Keratinocyte (primary cell): Measurements from ENCODE around the gene ADAMTSL1. TPM values are rescaled to one million over a fixed set of nuclear protein-coding genes. Genes with fewer than 3 reads are reported as not detected.

Experiments
- DNase-seq: peaks from one replicate; pipeline ENCODE4 v3.0.0-alpha.2; 2011; ENCODE audit warnings: low read depth, missing footprints, low spot score
- FAIRE-seq: peaks from 2 replicates; lab custom pipeline; 2011; peaks lifted over from hg19 to GRCh38; lab: Jason Lieb, UNC
- H2AFZ ChIP-seq: 2 replicates; pipeline ENCODE4 v1.6.0; 2012; ENCODE audit warnings: low read length, control low read depth, inconsistent platforms; ENCODE audit not compliant: control insufficient read depth
- H3K27ac ChIP-seq: 2 replicates; pipeline ENCODE4 v1.5.1; 2011; ENCODE audit warnings: low read length; ENCODE audit not compliant: control insufficient read depth, insufficient read depth
- H3K27me3 ChIP-seq: 3 replicates; pipeline ENCODE4 v1.6.0; 2011; ENCODE audit warnings: low read length; ENCODE audit not compliant: control insufficient read depth, insufficient read depth; ENCODE audit errors: extremely low read depth
- H3K36me3 ChIP-seq, 2 experiments: 2 replicates in 1 of 2; 3 replicates in 1 of 2; pipeline ENCODE4 v1.5.1; 2011; ENCODE audit warnings: low read length in 2 of 2, mild to moderate bottlenecking in 1 of 2; ENCODE audit not compliant: control insufficient read depth in 2 of 2, insufficient read depth in 2 of 2; ENCODE audit errors: extremely low read depth in 1 of 2
- H3K4me1 ChIP-seq: 3 replicates; pipeline ENCODE4 v1.5.1; 2011; ENCODE audit warnings: low read length; ENCODE audit not compliant: control insufficient read depth, insufficient read depth; ENCODE audit errors: extremely low read depth
- H3K4me2 ChIP-seq: 3 replicates; pipeline ENCODE4 v1.6.0; 2011; ENCODE audit warnings: low read depth, low read length; ENCODE audit not compliant: control insufficient read depth, insufficient read depth; ENCODE audit errors: extremely low read depth
- H3K4me3 ChIP-seq, 3 experiments: fragments of 200-600 bp in 1 of 3; sonication (generic) in 1 of 3; 2 replicates in 2 of 3; 3 replicates in 1 of 3; pipeline ENCODE4 v1.5.1; 2011 to 2016; ENCODE audit warnings: low read length in 3 of 3, mild to moderate bottlenecking in 3 of 3, control low read depth in 2 of 3, inconsistent platforms in 1 of 3, low read depth in 1 of 3, mixed read lengths in 1 of 3, mixed run types in 1 of 3, moderate library complexity in 1 of 3; ENCODE audit not compliant: control insufficient read depth in 2 of 3, insufficient read depth in 2 of 3; ENCODE audit errors: extremely low read depth in 1 of 3
- H3K79me2 ChIP-seq: 2 replicates; pipeline ENCODE4 v1.6.0; 2012; ENCODE audit warnings: low read length; ENCODE audit not compliant: control insufficient read depth, insufficient read depth
- H3K9ac ChIP-seq: 3 replicates; pipeline ENCODE4 v1.6.0; 2011; ENCODE audit warnings: low read length; ENCODE audit not compliant: control insufficient read depth, insufficient read depth; ENCODE audit errors: extremely low read depth
- H3K9me1 ChIP-seq: 3 replicates; pipeline ENCODE4 v1.6.0; 2011; ENCODE audit warnings: low read length; ENCODE audit not compliant: control insufficient read depth, insufficient read depth; ENCODE audit errors: extremely low read depth
- H3K9me3 ChIP-seq: 2 replicates; pipeline ENCODE4 v1.5.1; 2012; ENCODE audit warnings: low read depth, low read length; ENCODE audit not compliant: control insufficient read depth
- H4K20me1 ChIP-seq: 3 replicates; pipeline ENCODE4 v1.6.0; 2011; ENCODE audit warnings: low read length; ENCODE audit not compliant: control insufficient read depth, insufficient read depth; ENCODE audit errors: extremely low read depth
- CTCF ChIP-seq, 3 experiments: IDR thresholded peaks in 1 of 3; conservative IDR thresholded peaks in 1 of 3; optimal IDR thresholded peaks in 1 of 3; 2 replicates in 2 of 3; 3 replicates in 1 of 3; pipeline versions ENCODE3 to v1.5.1; 2011; ENCODE audit warnings: low read length in 3 of 3, mild to moderate bottlenecking in 3 of 3, moderate library complexity in 2 of 3, control low read depth in 1 of 3, inconsistent platforms in 1 of 3; ENCODE audit not compliant: insufficient read depth in 2 of 3; ENCODE audit errors: extremely low read depth in 1 of 3
- EZH2 ChIP-seq: IDR thresholded peaks from one replicate; pipeline ENCODE4 v1.6.1; 2012; ENCODE audit warnings: inconsistent platforms, mild to moderate bottlenecking, low read length, moderate library complexity
- dilution Hi-C: fragments of 300-500 bp; cut with MboI; formaldehyde crosslinking; loops from one replicate; pipeline ENCODE4 v1.7.0; 2020; ENCODE audit warnings: low sequenced_read_pairs; ENCODE audit not compliant: extremely low pct_ligation_motif_present
- polyA plus RNA-seq, 5 experiments: library from polyadenylated mRNA; depleted of rRNA in 3 of 5; stranded (reverse) in 3 of 5; stranded (forward) in 1 of 5; unstranded in 1 of 5; fragments of >200 nt; gene quantifications; 1 replicate in 1 of 5; 2 replicates in 3 of 5; 3 replicates in 1 of 5; pipeline versions ENCODE4 v1.2.1 to v1.2.3, GENCODE V29; 2011 to 2012; ENCODE audit warnings: missing spikeins in 2 of 5, low read depth in 1 of 5, low replicate concordance in 1 of 5

ADAMTSL1 gene
- polyA plus RNA-seq, 1 donor (not counting 4 experiments of a cell fraction or from before 2014, with no cell fraction given): 1.1 TPM

GRCh38 chr9:18706648-18707047, 232.7 kb downstream of the ADAMTSL1 start:
- Histone ChIP-seq H3K9ac (no peak overlapping the region), H3K4me2 (no peak overlapping the region)

GRCh38 chr9:18707061-18707461, 233.1 kb downstream of the ADAMTSL1 start:
- Histone ChIP-seq H3K79me2 (no peaks in the 10 kb centered on the region), H3K9me3 (no peaks in the 10 kb centered on the region), H3K9ac (no peak overlapping the region), H3K9me1 (no peaks in the 10 kb centered on the region), H2AFZ (no peak overlapping the region), H3K27me3 (no peaks in the 10 kb centered on the region), H3K27ac (no peak overlapping the region), H3K36me3 (no peaks in the 10 kb centered on the region), H3K4me2 (no peak overlapping the region), H3K4me1 (no peaks in the 10 kb centered on the region), H3K4me3 (no peak overlapping the region), H4K20me1 (no peaks in the 10 kb centered on the region)
- TF ChIP-seq CTCF (optimal IDR thresholded peaks at IDR 0.05 in 1 of 3, IDR thresholded peaks at IDR 0.05 in 1 of 3, conservative IDR thresholded peaks at IDR 0.05 in 1 of 3; ENCODE audit: extremely low read depth in 1 of 3, insufficient read depth in 2 of 3, low read length in 3 of 3): no peak
- no peak for TF ChIP-seq EZH2
- DNase-seq (no peak), FAIRE-seq (no peak)
- dilution Hi-C loops: no loop called here

More at GRCh38 chr9:18706648-18707047, 232.7 kb downstream of the ADAMTSL1 start:
- H3K9me1 ChIP-seq: no peaks in the 10 kb centered on the region
- no peaks in the 10 kb centered on the region for H3K36me3 ChIP-seq
- dilution Hi-C loops: no loop called here
- FAIRE-seq: no peak
- no peaks in the 10 kb centered on the region for H3K79me2 ChIP-seq
- no peak for DNase-seq
- no peak overlapping the region for H2AFZ ChIP-seq
- no peaks in the 10 kb centered on the region for H4K20me1 ChIP-seq
- no peaks in the 10 kb centered on the region for H3K9me3 ChIP-seq
- no peaks in the 10 kb centered on the region for H3K27me3 ChIP-seq
- no peak for TF ChIP-seq CTCF (optimal IDR thresholded peaks at IDR 0.05 in 1 of 3, IDR thresholded peaks at IDR 0.05 in 1 of 3, conservative IDR thresholded peaks at IDR 0.05 in 1 of 3; ENCODE audit: extremely low read depth in 1 of 3, insufficient read depth in 2 of 3, low read length in 3 of 3)
- no peak for TF ChIP-seq EZH2
- H3K27ac ChIP-seq: no peak overlapping the region
- no peak overlapping the region for H3K4me3 ChIP-seq
- H3K4me1 ChIP-seq: no peaks in the 10 kb centered on the region
